Measurements from ENCODE around the gene ZNF24. TPM values are rescaled to one million over a fixed set of nuclear protein-coding genes. Genes with fewer than 3 reads are reported as not detected.

Gene ZNF24
- total RNA-seq, 1 donor from 2014 or later = 35.5 TPM

DNA sequence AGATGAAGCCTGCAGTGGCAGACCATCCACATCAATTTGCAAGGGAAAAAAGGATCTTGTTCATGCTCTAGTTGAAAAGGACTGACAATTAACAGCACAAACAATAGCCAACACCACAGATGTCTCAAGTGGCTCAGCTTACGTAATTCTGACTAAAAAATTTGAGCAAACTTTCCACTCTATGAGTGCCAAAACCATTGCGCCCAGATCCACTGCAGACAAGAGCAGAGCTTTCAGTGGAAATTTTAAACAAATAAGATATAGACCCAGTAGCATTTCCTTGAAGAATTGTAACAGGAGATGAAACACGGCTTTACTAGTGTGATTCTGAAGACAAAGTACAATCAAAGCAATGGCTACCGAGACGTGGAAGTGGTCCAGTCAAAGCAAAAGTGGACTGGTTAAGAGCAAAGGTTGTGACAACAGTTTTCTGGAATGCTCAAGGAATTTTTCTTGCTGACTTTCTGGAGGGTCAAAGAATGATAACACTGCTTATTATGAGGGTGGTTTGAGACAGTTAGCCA is 44.9 kb upstream of the ZNF24 start:
- Mint-ChIP-seq H3K36me3 (ENCODE audit: low read depth) (no peaks in the 10 kb centered on the region), H3K27ac (ENCODE audit: unreplicated experiment) (peak overlapping the region; percentile 67), H3K9me3 (ENCODE audit: low read depth) (peaks cover 2% of the 10 kb centered on the region), H3K27me3 (ENCODE audit: low read depth) (peaks cover 2% of the 10 kb centered on the region), H3K4me3 (ENCODE audit: unreplicated experiment) (peak overlapping the region; percentile 31), H3K4me1 (ENCODE audit: low read depth) (peaks cover 30% of the 10 kb centered on the region)
- no peak for DNase-seq (ENCODE audit: low spot score)
- TF ChIP-seq, protein P1, sequence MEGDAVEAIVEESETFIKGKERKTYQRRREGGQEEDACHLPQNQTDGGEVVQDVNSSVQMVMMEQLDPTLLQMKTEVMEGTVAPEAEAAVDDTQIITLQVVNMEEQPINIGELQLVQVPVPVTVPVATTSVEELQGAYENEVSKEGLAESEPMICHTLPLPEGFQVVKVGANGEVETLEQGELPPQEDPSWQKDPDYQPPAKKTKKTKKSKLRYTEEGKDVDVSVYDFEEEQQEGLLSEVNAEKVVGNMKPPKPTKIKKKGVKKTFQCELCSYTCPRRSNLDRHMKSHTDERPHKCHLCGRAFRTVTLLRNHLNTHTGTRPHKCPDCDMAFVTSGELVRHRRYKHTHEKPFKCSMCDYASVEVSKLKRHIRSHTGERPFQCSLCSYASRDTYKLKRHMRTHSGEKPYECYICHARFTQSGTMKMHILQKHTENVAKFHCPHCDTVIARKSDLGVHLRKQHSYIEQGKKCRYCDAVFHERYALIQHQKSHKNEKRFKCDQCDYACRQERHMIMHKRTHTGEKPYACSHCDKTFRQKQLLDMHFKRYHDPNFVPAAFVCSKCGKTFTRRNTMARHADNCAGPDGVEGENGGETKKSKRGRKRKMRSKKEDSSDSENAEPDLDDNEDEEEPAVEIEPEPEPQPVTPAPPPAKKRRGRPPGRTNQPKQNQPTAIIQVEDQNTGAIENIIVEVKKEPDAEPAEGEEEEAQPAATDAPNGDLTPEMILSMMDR (IDR thresholded peaks at IDR 0.05) = no peak

DNA sequence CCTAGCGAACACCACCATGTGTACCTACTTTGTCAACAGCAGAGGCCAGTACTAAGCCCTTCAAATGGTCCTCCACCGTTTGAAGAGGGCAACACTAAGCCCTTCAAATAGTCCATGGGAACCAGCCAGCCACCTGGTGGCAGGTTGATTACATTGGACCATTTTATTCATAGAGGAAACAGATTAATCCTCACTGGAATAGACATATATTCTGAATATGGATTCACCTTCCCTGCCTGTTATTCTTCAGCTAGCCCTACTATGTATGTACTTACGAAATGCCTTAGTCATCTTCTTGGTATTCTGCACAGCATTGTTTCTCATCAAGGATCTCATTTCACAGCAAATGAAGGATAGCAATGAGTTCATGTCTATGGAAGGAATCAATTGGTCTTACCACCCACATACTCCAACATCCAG is 42.9 kb upstream of the ZNF24 start:
- H3K4me1 Mint-ChIP-seq (ENCODE audit: low read depth) = peaks cover 30% of the 10 kb centered on the region
- DNase-seq (ENCODE audit: low spot score) = no peak
- peaks cover 3% of the 10 kb centered on the region for H3K9me3 Mint-ChIP-seq (ENCODE audit: low read depth)
- H3K36me3 Mint-ChIP-seq (ENCODE audit: low read depth) = peaks cover 3% of the 10 kb centered on the region
- H3K27ac Mint-ChIP-seq (ENCODE audit: unreplicated experiment) = no peak overlapping the region
- peaks cover 2% of the 10 kb centered on the region for H3K27me3 Mint-ChIP-seq (ENCODE audit: low read depth)
- no peak overlapping the region for H3K4me3 Mint-ChIP-seq (ENCODE audit: unreplicated experiment)
- TF ChIP-seq, protein P1 (IDR thresholded peaks at IDR 0.05) = no peak

DNA sequence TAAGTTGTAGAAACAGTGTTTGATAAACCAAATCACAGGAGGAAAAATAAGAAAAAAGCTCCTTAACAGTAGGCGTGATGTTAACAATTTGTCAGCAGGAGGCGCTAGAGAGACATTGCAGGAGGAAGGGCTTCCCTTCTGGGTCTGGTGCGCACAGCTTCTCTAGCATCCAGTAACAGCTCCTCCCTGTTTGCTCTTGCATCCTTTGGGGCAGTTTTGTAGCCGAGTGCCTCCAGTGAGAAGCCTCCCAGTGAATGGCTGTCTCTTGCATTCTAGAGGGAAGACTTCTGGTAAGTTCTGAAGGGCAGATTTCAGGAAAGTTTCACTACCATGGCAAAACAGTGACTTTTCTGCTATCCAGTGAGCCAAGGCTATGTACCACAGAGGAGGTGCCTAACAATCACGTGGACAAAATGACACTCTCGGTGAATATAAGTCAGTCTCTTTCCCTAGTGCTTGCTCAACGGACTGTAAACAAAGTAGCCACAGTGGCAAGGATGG is 42.4 kb upstream of the ZNF24 start:
- TF ChIP-seq, protein P1 (IDR thresholded peaks at IDR 0.05) = peak; percentile 94
- Mint-ChIP-seq H3K27ac (ENCODE audit: unreplicated experiment) (peak overlapping the region; percentile 38), H3K36me3 (ENCODE audit: low read depth) (peaks cover 3% of the 10 kb centered on the region), H3K27me3 (ENCODE audit: low read depth) (peaks cover 2% of the 10 kb centered on the region), H3K4me3 (ENCODE audit: unreplicated experiment) (no peak overlapping the region), H3K9me3 (ENCODE audit: low read depth) (peaks cover 3% of the 10 kb centered on the region), H3K4me1 (ENCODE audit: low read depth) (peaks cover 30% of the 10 kb centered on the region)
- DNase-seq (ENCODE audit: low spot score) = no peak

DNA sequence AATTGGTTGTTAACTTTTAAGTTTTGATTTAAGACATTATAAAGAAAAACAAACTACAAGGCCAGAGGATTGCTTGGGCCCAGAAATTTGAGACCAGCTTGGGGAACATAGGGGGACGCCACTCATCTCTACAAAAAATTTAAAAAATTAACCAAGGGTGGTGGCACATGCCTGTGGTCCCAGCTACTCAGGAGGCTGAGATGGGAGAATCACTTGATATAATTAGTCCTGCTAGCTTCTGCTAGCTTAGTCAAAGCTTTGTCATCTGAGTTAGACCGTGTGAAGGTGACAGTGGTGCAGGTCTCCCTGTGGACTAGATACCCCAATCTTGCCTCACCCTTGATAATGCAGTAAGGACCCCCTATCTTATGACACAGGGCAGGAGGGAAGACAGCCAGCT is 38.9 kb upstream of the ZNF24 start:
- H3K27ac Mint-ChIP-seq (ENCODE audit: unreplicated experiment) = no peak overlapping the region

DNA sequence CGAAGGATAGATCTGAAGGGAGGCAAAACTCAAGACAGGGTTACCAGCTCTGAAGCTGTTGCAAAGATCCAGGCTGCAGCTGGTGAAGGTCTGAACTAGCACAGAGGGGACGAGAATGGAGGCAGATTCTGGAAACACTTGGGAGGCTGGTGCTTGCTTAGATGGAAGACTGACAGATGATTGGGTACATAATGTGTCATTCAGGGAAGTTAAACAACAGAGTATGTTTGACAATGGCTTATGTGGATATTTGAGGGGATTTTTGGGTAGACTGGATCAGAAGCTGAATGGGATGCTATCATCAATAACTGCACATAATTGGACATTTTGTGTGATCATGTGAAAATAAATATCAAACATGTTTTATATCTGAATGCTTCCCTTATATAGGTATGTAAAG is 35.2 kb upstream of the ZNF24 start:
- no peak for DNase-seq (ENCODE audit: low spot score)
- H3K4me1 Mint-ChIP-seq (ENCODE audit: low read depth) = peaks cover 16% of the 10 kb centered on the region
- H3K9me3 Mint-ChIP-seq (ENCODE audit: low read depth) = peaks cover 3% of the 10 kb centered on the region
- H3K27ac Mint-ChIP-seq (ENCODE audit: unreplicated experiment) = no peak overlapping the region
- peaks cover under 1% of the 10 kb centered on the region for H3K27me3 Mint-ChIP-seq (ENCODE audit: low read depth)
- peaks cover 3% of the 10 kb centered on the region for H3K36me3 Mint-ChIP-seq (ENCODE audit: low read depth)
- TF ChIP-seq, protein P1 (IDR thresholded peaks at IDR 0.05) = no peak
- H3K4me3 Mint-ChIP-seq (ENCODE audit: unreplicated experiment) = no peak overlapping the region

More for the DNA sequence above, 38.9 kb upstream of the ZNF24 start:
- Mint-ChIP-seq H3K36me3 (ENCODE audit: low read depth) (peaks cover 3% of the 10 kb centered on the region), H3K4me1 (ENCODE audit: low read depth) (peaks cover 14% of the 10 kb centered on the region), H3K9me3 (ENCODE audit: low read depth) (peaks cover 3% of the 10 kb centered on the region), H3K27me3 (ENCODE audit: low read depth) (peaks cover 2% of the 10 kb centered on the region), H3K4me3 (ENCODE audit: unreplicated experiment) (no peak overlapping the region)
- TF ChIP-seq, protein P1 (IDR thresholded peaks at IDR 0.05) = no peak
- DNase-seq (ENCODE audit: low spot score) = no peak

Data from chondrocyte (in vitro differentiated cells).